AG09309 (cell line): ENCODE measurements around the gene JAML.
A peak's percentile ranks its signal among the peaks of the same experiment; 100 is the strongest.

ENCODE experiments used
- DNase-seq: peaks from one replicate; pipeline ENCODE4 v3.0.0-alpha.2; 2010; ENCODE audit warnings: low read depth
- H3K4me3 ChIP-seq: 2 replicates; pipeline ENCODE4 v1.5.1; 2011; ENCODE audit warnings: mild to moderate bottlenecking, low read depth, low read length, moderate library complexity; ENCODE audit not compliant: control insufficient read depth
- TF ChIP-seq, protein P1 (sequence below): IDR thresholded peaks from 2 replicates; pipeline ENCODE4 v1.5.1; 2011; ENCODE audit warnings: mild to moderate bottlenecking, low read depth, low read length, inconsistent platforms; ENCODE audit not compliant: insufficient read depth, control insufficient read depth; ENCODE audit errors: missing control alignments

JAML gene

GRCh38 chr11:118175993-118176777 lies 48.6 kb downstream of the JAML start, which contains the start of gene SCN2B:
Gene SCN2B (minus strand): TSS chr11:118176639. CDS start chr11:118176431, 208 bp downstream.
- DNase-seq = no peak
- H3K4me3 ChIP-seq = no peak within 1 kb of the TSS
- TF ChIP-seq, protein P1, sequence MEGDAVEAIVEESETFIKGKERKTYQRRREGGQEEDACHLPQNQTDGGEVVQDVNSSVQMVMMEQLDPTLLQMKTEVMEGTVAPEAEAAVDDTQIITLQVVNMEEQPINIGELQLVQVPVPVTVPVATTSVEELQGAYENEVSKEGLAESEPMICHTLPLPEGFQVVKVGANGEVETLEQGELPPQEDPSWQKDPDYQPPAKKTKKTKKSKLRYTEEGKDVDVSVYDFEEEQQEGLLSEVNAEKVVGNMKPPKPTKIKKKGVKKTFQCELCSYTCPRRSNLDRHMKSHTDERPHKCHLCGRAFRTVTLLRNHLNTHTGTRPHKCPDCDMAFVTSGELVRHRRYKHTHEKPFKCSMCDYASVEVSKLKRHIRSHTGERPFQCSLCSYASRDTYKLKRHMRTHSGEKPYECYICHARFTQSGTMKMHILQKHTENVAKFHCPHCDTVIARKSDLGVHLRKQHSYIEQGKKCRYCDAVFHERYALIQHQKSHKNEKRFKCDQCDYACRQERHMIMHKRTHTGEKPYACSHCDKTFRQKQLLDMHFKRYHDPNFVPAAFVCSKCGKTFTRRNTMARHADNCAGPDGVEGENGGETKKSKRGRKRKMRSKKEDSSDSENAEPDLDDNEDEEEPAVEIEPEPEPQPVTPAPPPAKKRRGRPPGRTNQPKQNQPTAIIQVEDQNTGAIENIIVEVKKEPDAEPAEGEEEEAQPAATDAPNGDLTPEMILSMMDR = no peak

DNA sequence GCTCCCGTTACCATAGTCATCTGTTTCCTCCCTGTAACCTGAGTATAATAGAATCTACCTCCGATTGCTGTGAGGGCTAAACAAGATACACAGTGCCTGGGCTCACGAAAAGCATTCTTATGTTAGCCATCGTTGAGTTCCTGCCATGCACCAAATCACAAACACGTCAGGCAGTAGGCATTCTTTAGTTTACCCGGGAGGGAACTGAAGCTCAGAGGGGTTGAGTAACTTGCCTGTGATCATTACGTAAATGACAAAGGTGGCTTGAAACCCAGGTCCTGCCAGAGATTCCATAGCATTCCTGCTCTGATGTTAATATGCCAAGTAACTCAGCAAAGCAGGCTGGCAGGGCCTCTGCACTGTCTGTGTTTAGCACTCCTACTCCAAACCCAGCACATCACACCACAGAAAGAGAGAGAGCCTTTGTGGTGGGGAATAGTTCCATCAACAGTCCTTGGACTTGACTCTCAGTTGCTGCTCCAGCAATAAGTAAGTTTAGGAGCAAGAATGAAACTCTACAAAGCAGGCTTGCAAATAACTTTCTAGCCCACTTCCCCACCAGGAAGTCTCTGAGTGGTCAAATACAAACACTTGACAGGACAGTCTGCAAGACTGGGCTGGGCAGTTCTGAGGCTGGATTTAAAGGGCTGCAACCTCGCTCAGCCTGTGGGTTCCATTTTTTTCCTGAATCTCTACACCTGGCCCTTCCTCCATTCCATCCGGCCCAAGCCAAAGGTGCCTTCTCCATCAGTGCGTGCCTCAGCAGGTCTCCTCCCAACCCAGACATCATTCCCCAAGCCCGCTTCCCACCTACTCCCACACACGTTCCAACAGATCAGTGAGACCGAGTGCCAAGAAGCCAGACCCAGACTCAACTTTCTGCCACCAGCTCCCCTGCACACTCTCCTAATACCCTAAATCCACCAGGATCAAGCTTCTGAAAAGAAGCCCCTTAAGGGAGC lies 49.5 kb downstream of the JAML start:
- no peak overlapping the region for H3K4me3 ChIP-seq
- TF ChIP-seq, protein P1 = no peak
- DNase-seq = no peak

GRCh38 chr11:118174006-118174567 lies 50.7 kb downstream of the JAML start:
- TF ChIP-seq, protein P1 = no peak
- DNase-seq = no peak
- no peak overlapping the region for H3K4me3 ChIP-seq

DNA sequence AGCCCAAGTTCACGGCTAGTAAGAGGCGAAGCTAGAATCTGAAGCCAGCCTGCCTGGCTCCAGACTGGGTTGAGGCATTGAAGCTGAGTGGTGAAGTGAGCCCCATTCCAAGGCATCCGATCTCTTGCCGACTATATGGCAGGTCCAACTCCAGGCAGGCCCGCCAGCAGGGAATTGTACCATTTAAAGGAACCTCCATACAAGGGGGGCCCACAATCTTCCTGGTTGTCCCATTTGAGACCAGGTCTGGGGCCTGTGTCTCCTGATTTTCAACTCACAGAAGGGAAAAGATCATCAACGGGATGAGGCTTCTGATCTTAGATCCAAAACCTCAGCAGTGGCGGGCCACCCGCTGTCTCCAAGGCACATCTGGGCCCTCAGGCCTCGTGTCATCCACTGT lies 52.5 kb downstream of the JAML start:
- DNase-seq = no peak
- TF ChIP-seq, protein P1 = no peak
- no peak overlapping the region for H3K4me3 ChIP-seq

- no peak for DNase-seq
- H3K4me3 ChIP-seq = no peak overlapping the region
- TF ChIP-seq, protein P1 = peak; percentile 89
Measured at GRCh38 chr11:118171269-118172062, 53.3 kb downstream of the JAML start.

DNA sequence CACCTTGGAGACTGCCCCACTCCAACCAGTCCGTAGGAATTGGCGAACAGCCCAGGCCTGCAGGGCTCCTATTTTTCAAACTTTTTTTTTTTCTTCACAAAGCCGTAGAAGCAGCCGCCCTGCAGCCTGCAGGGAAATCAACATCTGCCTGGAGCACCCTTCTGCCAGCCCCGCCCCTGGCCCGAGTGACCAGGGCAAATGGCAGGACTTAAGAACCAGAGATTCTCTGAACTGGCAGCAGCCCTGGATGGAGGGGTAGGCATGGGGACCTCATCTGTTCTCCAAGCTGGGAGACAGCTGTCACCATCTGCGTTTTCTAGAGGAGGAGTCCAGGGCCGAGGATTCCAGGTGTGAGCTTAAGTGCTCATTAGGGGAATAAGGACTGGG lies 53.9 kb downstream of the JAML start:
- DNase-seq = no peak
- H3K4me3 ChIP-seq = no peak overlapping the region
- TF ChIP-seq, protein P1 = no peak
